H1 (cell line): ENCODE measurements around the gene ACTN2. TPM values are rescaled to one million over a fixed set of nuclear protein-coding genes. Genes with fewer than 3 reads are reported as not detected.

Experiments
- CTCF ChIA-PET: fragments of 300-600 bp; sonication (Branson Sonifier 250); formaldehyde crosslinking; loops from one replicate; lab custom pipeline; 2021; ENCODE audit not compliant: partially characterized antibody; lab: Charles Lee
- POLR2A ChIA-PET: fragments of 300-600 bp; sonication (Branson Sonifier 250); formaldehyde crosslinking; loops from one replicate; lab custom pipeline; 2021; ENCODE audit warnings: inconsistent platforms; ENCODE audit not compliant: partially characterized antibody; lab: Charles Lee
- DNase-seq, 2 experiments: peaks; one replicate each; pipeline versions ENCODE4 v3.0.0 to v3.0.0-alpha.2; 2010 to 2022; ENCODE audit warnings: low spot score in 2 of 2, low read depth in 1 of 2, mixed read lengths in 1 of 2
- FAIRE-seq: peaks from 2 replicates; lab custom pipeline; 2011; peaks lifted over from hg19 to GRCh38; lab: Jason Lieb, UNC
- H2AFZ ChIP-seq: 2 replicates; pipeline ENCODE4 v1.8.1; 2012; ENCODE audit warnings: low read length, inconsistent platforms
- H2AK5ac ChIP-seq: 2 replicates; pipeline ENCODE4 v1.6.1; 2013; ENCODE audit warnings: low read depth, low read length
- H2BK120ac ChIP-seq: replicated peaks from 2 replicates; pipeline ENCODE3; 2013; ENCODE audit warnings: low read depth, low read length, inconsistent platforms
- H2BK12ac ChIP-seq: 2 replicates; pipeline ENCODE4 v1.6.1; 2013; ENCODE audit warnings: low read depth, low read length
- H2BK15ac ChIP-seq: 2 replicates; pipeline ENCODE4 v1.6.1; 2013; ENCODE audit warnings: low read length
- H2BK20ac ChIP-seq: 2 replicates; pipeline ENCODE4 v1.6.1; 2013; ENCODE audit warnings: low read length
- H2BK5ac ChIP-seq: 2 replicates; pipeline ENCODE4 v1.6.1; 2013; ENCODE audit warnings: low read depth, low read length
- H3K14ac ChIP-seq: 2 replicates; pipeline ENCODE4 v1.6.1; 2013; ENCODE audit warnings: inconsistent platforms; ENCODE audit not compliant: insufficient read length
- H3K18ac ChIP-seq: 2 replicates; pipeline ENCODE4 v1.6.1; 2013; ENCODE audit warnings: low read length; ENCODE audit errors: extremely low read depth
- H3K23ac ChIP-seq: 2 replicates; pipeline ENCODE4 v1.6.1; 2013; ENCODE audit warnings: inconsistent platforms; ENCODE audit not compliant: insufficient read length
- H3K23me2 ChIP-seq: 2 replicates; pipeline ENCODE4 v1.6.1; 2013; ENCODE audit warnings: low read depth, low read length
- H3K27ac ChIP-seq: 2 replicates; pipeline ENCODE4 v1.6.1; 2011; ENCODE audit warnings: low read depth, low read length, inconsistent platforms
- H3K27me3 ChIP-seq, 4 experiments: replicated peaks in 1 of 4; 1 replicate in 1 of 4; 2 replicates in 3 of 4; pipeline versions ENCODE4 v1.6.1 to v1.8.1; 2011 to 2013; ENCODE audit warnings: low read length in 3 of 4, mild to moderate bottlenecking in 3 of 4, inconsistent platforms in 2 of 4, mixed read lengths in 2 of 4, moderate library complexity in 1 of 4; ENCODE audit not compliant: control insufficient read depth in 3 of 4, insufficient read depth in 3 of 4; ENCODE audit errors: extremely low read depth in 1 of 4
- H3K36me3 ChIP-seq, 4 experiments: 2 replicates each; pipeline versions ENCODE4 v1.6.1 to v1.8.1; 2011 to 2013; ENCODE audit warnings: mild to moderate bottlenecking in 4 of 4, low read length in 3 of 4, moderate library complexity in 2 of 4, control low read depth in 1 of 4, inconsistent platforms in 1 of 4; ENCODE audit not compliant: insufficient read depth in 4 of 4, control insufficient read depth in 2 of 4
- H3K4ac ChIP-seq: replicated peaks from 2 replicates; pipeline ENCODE3; 2013; ENCODE audit warnings: low read length, low read depth, mixed read lengths, inconsistent platforms; ENCODE audit not compliant: insufficient read length
- H3K4me1 ChIP-seq, 4 experiments: replicated peaks in 1 of 4; 1 replicate in 1 of 4; 2 replicates in 3 of 4; pipeline versions ENCODE4 v1.6.1 to v1.8.1; 2011 to 2013; ENCODE audit warnings: low read length in 3 of 4, inconsistent platforms in 2 of 4, mixed read lengths in 1 of 4; ENCODE audit not compliant: insufficient read depth in 4 of 4, control insufficient read depth in 3 of 4
- H3K4me2 ChIP-seq, 2 experiments: 2 replicates each; pipeline versions ENCODE4 v1.6.1 to v1.8.1; 2011 to 2013; ENCODE audit warnings: low read depth in 2 of 2, low read length in 2 of 2, control low read depth in 1 of 2, inconsistent platforms in 1 of 2, mild to moderate bottlenecking in 1 of 2; ENCODE audit not compliant: insufficient read depth in 1 of 2
- H3K4me3 ChIP-seq, 4 experiments: fragments of 200-600, 300-600 bp in 1 of 4; sonication (generic), shearing (Covaris generic), sonication (Bioruptor Twin) in 1 of 4; 2 replicates each; pipeline versions ENCODE4 v1.5.1 to v1.8.1; 2011 to 2016; ENCODE audit warnings: low read length in 4 of 4, low read depth in 3 of 4, control low read depth in 2 of 4, inconsistent platforms in 2 of 4, mild to moderate bottlenecking in 2 of 4, mixed read lengths in 1 of 4, moderate library complexity in 1 of 4; ENCODE audit not compliant: insufficient read depth in 2 of 4; ENCODE audit errors: extremely low read depth in 1 of 4
- H3K56ac ChIP-seq: replicated peaks from 2 replicates; pipeline ENCODE3; 2013; ENCODE audit warnings: low read depth, mild to moderate bottlenecking, mixed read lengths, low read length, inconsistent platforms; ENCODE audit not compliant: insufficient read length
- H3K79me1 ChIP-seq: 2 replicates; pipeline ENCODE4 v1.6.1; 2013; ENCODE audit warnings: low read depth, low read length, control low read depth
- H3K79me2 ChIP-seq, 2 experiments: 2 replicates each; pipeline versions ENCODE4 v1.6.1 to v1.8.1; 2012 to 2013; ENCODE audit warnings: low read length in 2 of 2, mild to moderate bottlenecking in 2 of 2, inconsistent platforms in 1 of 2; ENCODE audit not compliant: insufficient read depth in 2 of 2, control insufficient read depth in 1 of 2
- H3K9ac ChIP-seq, 4 experiments: replicated peaks in 1 of 4; 1 replicate in 1 of 4; 2 replicates in 3 of 4; pipeline versions ENCODE4 v1.6.1 to v1.8.1; 2011 to 2013; ENCODE audit warnings: low read depth in 3 of 4, low read length in 3 of 4, control low read depth in 2 of 4, mild to moderate bottlenecking in 2 of 4, moderate library complexity in 2 of 4, inconsistent platforms in 1 of 4; ENCODE audit errors: extremely low read depth in 1 of 4
- H3K9me3 ChIP-seq, 2 experiments: 2 replicates each; pipeline versions ENCODE4 v1.6.1 to v1.8.1; 2012 to 2013; ENCODE audit warnings: mild to moderate bottlenecking in 2 of 2, moderate library complexity in 2 of 2, control low read depth in 1 of 2, inconsistent platforms in 1 of 2, low read depth in 1 of 2, low read length in 1 of 2, mixed read lengths in 1 of 2; ENCODE audit not compliant: insufficient read depth in 2 of 2
- H4K20me1 ChIP-seq, 2 experiments: replicated peaks in 1 of 2; 2 replicates each; pipeline versions ENCODE3 to v1.8.1; 2011 to 2013; ENCODE audit warnings: inconsistent platforms in 2 of 2, low read length in 2 of 2, mild to moderate bottlenecking in 1 of 2; ENCODE audit not compliant: insufficient read depth in 2 of 2, control insufficient read depth in 1 of 2
- H4K5ac ChIP-seq: 2 replicates; pipeline ENCODE4 v1.6.1; 2013; ENCODE audit warnings: low read length, low read depth, mixed read lengths, inconsistent platforms; ENCODE audit not compliant: insufficient read length
- H4K8ac ChIP-seq: 2 replicates; pipeline ENCODE4 v1.8.0; 2013; ENCODE audit warnings: mild to moderate bottlenecking, moderate library complexity, low read length, inconsistent platforms; ENCODE audit not compliant: insufficient read depth; ENCODE audit errors: extremely low read depth
- H4K91ac ChIP-seq: replicated peaks from 2 replicates; pipeline ENCODE3; 2013; ENCODE audit warnings: low read length, mixed read lengths, inconsistent platforms; ENCODE audit not compliant: insufficient read length
- BRCA1 ChIP-seq: IDR thresholded peaks from 2 replicates; pipeline ENCODE4 v1.6.1; 2012; ENCODE audit warnings: low read depth, low read length, improper control_type of control experiment
- HDAC2 ChIP-seq, 2 experiments: fragments of 300-600 bp in 1 of 2; sonication (generic) in 1 of 2; IDR thresholded peaks; 2 replicates each; pipeline ENCODE4 v1.6.1; 2011 to 2012; ENCODE audit warnings: low read depth in 2 of 2, low read length in 2 of 2, mild to moderate bottlenecking in 2 of 2, moderate library complexity in 2 of 2, borderline replicate concordance in 1 of 2, inconsistent platforms in 1 of 2
- KDM5A ChIP-seq: fragments of 200-600 bp; IDR thresholded peaks from 2 replicates; pipeline ENCODE4 v1.7.1; 2012; ENCODE audit warnings: mild to moderate bottlenecking, low read length, inconsistent platforms, mixed read lengths
- NANOG ChIP-seq: IDR thresholded peaks from 2 replicates; pipeline ENCODE4 v1.6.1; 2011; ENCODE audit warnings: low read length, low read depth, mild to moderate bottlenecking, inconsistent platforms; ENCODE audit not compliant: insufficient read depth, poor library complexity, severe bottlenecking
- SIRT6 ChIP-seq: IDR thresholded peaks from one replicate; pipeline ENCODE4 v1.7.1; 2012; ENCODE audit warnings: low read length, inconsistent platforms
- SIX5 ChIP-seq: IDR thresholded peaks from 2 replicates; pipeline ENCODE4 v1.6.1; 2011; ENCODE audit warnings: mild to moderate bottlenecking, low read depth, low read length
- SP2 ChIP-seq: IDR thresholded peaks from 2 replicates; pipeline ENCODE4 v1.6.1; 2012; ENCODE audit warnings: mild to moderate bottlenecking, low read length, inconsistent platforms
- SP4 ChIP-seq: IDR thresholded peaks from 2 replicates; pipeline ENCODE4 v1.6.1; 2012; ENCODE audit warnings: low read length, inconsistent platforms
- TBP ChIP-seq: IDR thresholded peaks from 2 replicates; pipeline ENCODE4 v1.6.1; 2011; ENCODE audit warnings: low read depth, low read length, improper control_type of control experiment
- TEAD4 ChIP-seq: IDR thresholded peaks from 2 replicates; pipeline ENCODE4 v1.6.1; 2012; ENCODE audit warnings: low read depth, low read length, inconsistent platforms, mixed read lengths
- YY1 ChIP-seq: IDR thresholded peaks from 2 replicates; pipeline ENCODE4 v1.6.1; 2011; ENCODE audit warnings: low read depth, mild to moderate bottlenecking, low read length
- ZNF274 ChIP-seq: IDR thresholded peaks from 2 replicates; pipeline ENCODE4 v1.7.0; 2012; ENCODE audit warnings: low read length, borderline replicate concordance; ENCODE audit errors: extremely low read depth
- WGBS, 2 experiments: shearing (Covaris generic) in 1 of 2; methylation state at CpG; one replicate each; pipeline versions ENCODE4 v1.1.6 to v1.1.7; 2013 to 2015; ENCODE audit warnings: low lambda C conversion rate in 2 of 2, mixed read lengths in 2 of 2, inconsistent platforms in 1 of 2, low coverage in 1 of 2, missing lambda C conversion rate in 1 of 2; ENCODE audit not compliant: insufficient replicate concordance in 2 of 2, insufficient coverage in 1 of 2, insufficient read length in 1 of 2; ENCODE audit errors: extremely low coverage in 1 of 2, missing lambda C conversion rate in 1 of 2; 5-methylcytosine and 5-hydroxymethylcytosine counted together
- polyA plus RNA-seq, 7 experiments: library from polyadenylated mRNA; depleted of rRNA in 3 of 7; stranded (reverse) in 5 of 7; unstranded in 2 of 7; fragments of >200 nt in 5 of 7; fragments of 200-250 nt in 2 of 7; gene quantifications; 1 replicate in 5 of 7; 2 replicates in 1 of 7; 4 replicates in 1 of 7; pipeline versions ENCODE4 v1.2.1 to v1.2.3, GENCODE V29; 2011 to 2013; ENCODE audit warnings: missing spikeins in 2 of 7, mixed read lengths in 2 of 7
- total RNA-seq: library from RNA; stranded (reverse); fragmentation: NEBNext Ultra II Directional; extraction: Animal tissue kit (Norgen Biotek cat#: 25700); gene quantifications from 2 replicates; pipeline ENCODE4 v1.2.1, GENCODE V29; 2021
- TF ChIP-seq, protein P1 (sequence below): IDR thresholded peaks from 2 replicates; pipeline ENCODE4 v1.6.1; 2012; ENCODE audit warnings: inconsistent platforms
- TF ChIP-seq, protein P2 (sequence below): IDR thresholded peaks from 2 replicates; pipeline ENCODE4 v1.6.1; 2011; ENCODE audit warnings: low read length, improper control_type of control experiment

Gene ACTN2
- total and polyA plus RNA-seq, 2 of the 8 experiments (the other 6 are each of a cell fraction or from before 2014, with no cell fraction given) = 1.9 to 4.1 TPM

DNA sequence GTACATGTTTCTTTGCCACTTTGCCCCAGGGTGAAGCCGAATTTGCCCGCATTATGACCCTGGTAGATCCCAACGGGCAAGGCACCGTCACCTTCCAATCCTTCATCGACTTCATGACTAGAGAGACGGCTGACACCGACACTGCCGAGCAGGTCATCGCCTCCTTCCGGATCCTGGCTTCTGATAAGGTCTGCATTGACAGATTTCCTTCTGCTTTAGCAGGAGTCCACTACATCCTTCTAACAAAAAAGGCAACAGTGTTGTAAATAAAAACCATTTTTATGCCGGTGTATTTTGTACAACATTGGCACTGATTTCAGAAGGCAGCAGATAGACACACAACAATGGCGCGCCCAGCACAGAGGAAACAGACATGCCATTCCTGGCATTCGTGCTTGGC lies 74.7 kb downstream of the ACTN2 start:
- peaks cover 0 to 1% (median 0%) of the 10 kb centered on the region in 4 experiments; a peak in 1 of 7 replicates for H3K27me3 ChIP-seq
- DNase-seq = no peak
- no peak overlapping the region for H2AFZ ChIP-seq
- 0 out of 2 replicates have a peak overlapping the region, but pooled peaks have one; percentile 17 for H2BK12ac ChIP-seq
- no peak overlapping the region for H2BK20ac ChIP-seq
- no peak overlapping the region for H4K8ac ChIP-seq
- H3K4me3 ChIP-seq = no peak overlapping the region
- no peak overlapping the region for H3K23ac ChIP-seq
- no peaks in the 10 kb centered on the region for H3K23me2 ChIP-seq
- no peak overlapping the region for H3K4ac ChIP-seq
- H3K79me2 ChIP-seq = no peaks in the 10 kb centered on the region
- H3K9ac ChIP-seq = no peak overlapping the region
- no peak overlapping the region for H4K91ac ChIP-seq
- H3K27ac ChIP-seq = no peak overlapping the region
- no peaks in the 10 kb centered on the region for H3K36me3 ChIP-seq
- no peaks in the 10 kb centered on the region for H4K20me1 ChIP-seq
- no peak overlapping the region for H2AK5ac ChIP-seq
- H2BK120ac ChIP-seq = no peak overlapping the region
- no peak overlapping the region for H3K18ac ChIP-seq
- no peak overlapping the region for H4K5ac ChIP-seq
- no peak overlapping the region for H3K4me2 ChIP-seq
- WGBS, 2 experiments = 90% methylated on average over 14 of the region's 14 CpGs; no CpG with 5 or more reads in 1 of the 2 experiments
- ChIA-PET CTCF (interaction anchor here (0.9 to 3.4 kb wide), 9 partner anchors 10 to 121 kb away, joined by 3 to 34 read pairs (median 13); no protein-coding TSS in a partner anchor), POLR2A (no interaction called here)
- H3K56ac ChIP-seq = no peak overlapping the region
- no peak for FAIRE-seq
- no peak overlapping the region for H3K14ac ChIP-seq
- H3K4me1 ChIP-seq = no peaks in the 10 kb centered on the region
- no peak overlapping the region for H2BK5ac ChIP-seq
- H3K9me3 ChIP-seq = no peaks in the 10 kb centered on the region
- no peak overlapping the region for H2BK15ac ChIP-seq
- no peaks in the 10 kb centered on the region for H3K79me1 ChIP-seq
- no peak for TF ChIP-seq SP2
- TF ChIP-seq, protein P1, sequence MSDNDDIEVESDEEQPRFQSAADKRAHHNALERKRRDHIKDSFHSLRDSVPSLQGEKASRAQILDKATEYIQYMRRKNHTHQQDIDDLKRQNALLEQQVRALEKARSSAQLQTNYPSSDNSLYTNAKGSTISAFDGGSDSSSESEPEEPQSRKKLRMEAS = no peak
- no peak for TF ChIP-seq SP4
- TF ChIP-seq ZNF274 = no peak
- no peak for TF ChIP-seq HDAC2 (IDR thresholded peaks at IDR 0.05; ENCODE audit: borderline replicate concordance in 1 of 2, low read depth in 2 of 2, low read length in 2 of 2)
- no peak for TF ChIP-seq TBP
- TF ChIP-seq TEAD4 = no peak
- no peak for TF ChIP-seq SIX5
- TF ChIP-seq YY1 = no peak
- TF ChIP-seq KDM5A = no peak
- TF ChIP-seq, protein P2, sequence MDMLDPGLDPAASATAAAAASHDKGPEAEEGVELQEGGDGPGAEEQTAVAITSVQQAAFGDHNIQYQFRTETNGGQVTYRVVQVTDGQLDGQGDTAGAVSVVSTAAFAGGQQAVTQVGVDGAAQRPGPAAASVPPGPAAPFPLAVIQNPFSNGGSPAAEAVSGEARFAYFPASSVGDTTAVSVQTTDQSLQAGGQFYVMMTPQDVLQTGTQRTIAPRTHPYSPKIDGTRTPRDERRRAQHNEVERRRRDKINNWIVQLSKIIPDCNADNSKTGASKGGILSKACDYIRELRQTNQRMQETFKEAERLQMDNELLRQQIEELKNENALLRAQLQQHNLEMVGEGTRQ = no peak
- no peak for TF ChIP-seq NANOG
- no peak for TF ChIP-seq BRCA1
- TF ChIP-seq SIRT6 = no peak
